Measurements from ENCODE around the gene CCDC3. TPM values are rescaled to one million over a fixed set of nuclear protein-coding genes. Genes with fewer than 3 reads are reported as not detected.

The CCDC3 gene
- total and polyA plus RNA-seq, 3 donors from 2014 or later, result 30.6 to 35.5 (median 33.3) TPM

GRCh38 chr10:12928571-12928970 lies 72.9 kb downstream of the CCDC3 start:
- TF ChIP-seq POLR2A (IDR thresholded peaks at IDR 0.05), result no peak
- TF ChIP-seq, protein P1, sequence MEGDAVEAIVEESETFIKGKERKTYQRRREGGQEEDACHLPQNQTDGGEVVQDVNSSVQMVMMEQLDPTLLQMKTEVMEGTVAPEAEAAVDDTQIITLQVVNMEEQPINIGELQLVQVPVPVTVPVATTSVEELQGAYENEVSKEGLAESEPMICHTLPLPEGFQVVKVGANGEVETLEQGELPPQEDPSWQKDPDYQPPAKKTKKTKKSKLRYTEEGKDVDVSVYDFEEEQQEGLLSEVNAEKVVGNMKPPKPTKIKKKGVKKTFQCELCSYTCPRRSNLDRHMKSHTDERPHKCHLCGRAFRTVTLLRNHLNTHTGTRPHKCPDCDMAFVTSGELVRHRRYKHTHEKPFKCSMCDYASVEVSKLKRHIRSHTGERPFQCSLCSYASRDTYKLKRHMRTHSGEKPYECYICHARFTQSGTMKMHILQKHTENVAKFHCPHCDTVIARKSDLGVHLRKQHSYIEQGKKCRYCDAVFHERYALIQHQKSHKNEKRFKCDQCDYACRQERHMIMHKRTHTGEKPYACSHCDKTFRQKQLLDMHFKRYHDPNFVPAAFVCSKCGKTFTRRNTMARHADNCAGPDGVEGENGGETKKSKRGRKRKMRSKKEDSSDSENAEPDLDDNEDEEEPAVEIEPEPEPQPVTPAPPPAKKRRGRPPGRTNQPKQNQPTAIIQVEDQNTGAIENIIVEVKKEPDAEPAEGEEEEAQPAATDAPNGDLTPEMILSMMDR (IDR thresholded peaks at IDR 0.05), result no peak
- intact Hi-C loops (cut with DNase I; ENCODE audit: low total_unique reads), result no loop called here
- no peak for DNase-seq
- Histone ChIP-seq H3K36me3 (ENCODE audit: low read depth, missing control alignments) (no peaks in the 10 kb centered on the region), H3K9me3 (no peaks in the 10 kb centered on the region), H3K4me3 (no peak overlapping the region), H3K27me3 (no peaks in the 10 kb centered on the region), H3K4me1 (no peaks in the 10 kb centered on the region), H3K27ac (no peak overlapping the region)
- WGBS, 2 donors, result 89 to 93% methylated on average over 6 of the region's 6 CpGs

GRCh38 chr10:12927896-12928295 lies 73.6 kb downstream of the CCDC3 start:
- H3K4me1 ChIP-seq, result no peaks in the 10 kb centered on the region
- no peak for TF ChIP-seq POLR2A (IDR thresholded peaks at IDR 0.05)
- TF ChIP-seq, protein P1 (IDR thresholded peaks at IDR 0.05), result no peak
- no peak overlapping the region for H3K4me3 ChIP-seq
- intact Hi-C loops (cut with DNase I; ENCODE audit: low total_unique reads), result no loop called here
- H3K36me3 ChIP-seq (ENCODE audit: low read depth, missing control alignments), result no peaks in the 10 kb centered on the region
- no peak for DNase-seq
- H3K9me3 ChIP-seq, result no peaks in the 10 kb centered on the region
- H3K27me3 ChIP-seq, result no peaks in the 10 kb centered on the region
- WGBS, 2 donors, result 77 to 88% methylated on average over 1 of the region's 1 CpG
- no peak overlapping the region for H3K27ac ChIP-seq

- no peak for DNase-seq
Measured at GRCh38 chr10:12925845-12926244, 75.7 kb downstream of the CCDC3 start.

GRCh38 chr10:12924911-12925310 lies 76.6 kb downstream of the CCDC3 start:
- Histone ChIP-seq H3K27me3 (no peaks in the 10 kb centered on the region), H3K4me1 (peaks cover 4% of the 10 kb centered on the region), H3K27ac (no peak overlapping the region), H3K36me3 (ENCODE audit: low read depth, missing control alignments) (no peaks in the 10 kb centered on the region), H3K9me3 (no peaks in the 10 kb centered on the region), H3K4me3 (no peak overlapping the region)
- WGBS, 2 donors, result 87 to 99% methylated on average over 5 of the region's 5 CpGs
- no peak for TF ChIP-seq POLR2A (IDR thresholded peaks at IDR 0.05)
- no peak for DNase-seq
- intact Hi-C loops (cut with DNase I; ENCODE audit: low total_unique reads), result no loop called here

More at GRCh38 chr10:12925845-12926244, 75.7 kb downstream of the CCDC3 start:
- WGBS, 2 donors, result 88 to 95% methylated on average over 1 of the region's 1 CpG
- Histone ChIP-seq H3K36me3 (ENCODE audit: low read depth, missing control alignments) (no peaks in the 10 kb centered on the region), H3K27me3 (no peaks in the 10 kb centered on the region), H3K4me3 (no peak overlapping the region), H3K4me1 (peaks cover 4% of the 10 kb centered on the region), H3K27ac (no peak overlapping the region), H3K9me3 (no peaks in the 10 kb centered on the region)
- TF ChIP-seq, protein P1 (IDR thresholded peaks at IDR 0.05), result no peak
- no peak for TF ChIP-seq POLR2A (IDR thresholded peaks at IDR 0.05)
- intact Hi-C loops (cut with DNase I; ENCODE audit: low total_unique reads), result no loop called here

DNA sequence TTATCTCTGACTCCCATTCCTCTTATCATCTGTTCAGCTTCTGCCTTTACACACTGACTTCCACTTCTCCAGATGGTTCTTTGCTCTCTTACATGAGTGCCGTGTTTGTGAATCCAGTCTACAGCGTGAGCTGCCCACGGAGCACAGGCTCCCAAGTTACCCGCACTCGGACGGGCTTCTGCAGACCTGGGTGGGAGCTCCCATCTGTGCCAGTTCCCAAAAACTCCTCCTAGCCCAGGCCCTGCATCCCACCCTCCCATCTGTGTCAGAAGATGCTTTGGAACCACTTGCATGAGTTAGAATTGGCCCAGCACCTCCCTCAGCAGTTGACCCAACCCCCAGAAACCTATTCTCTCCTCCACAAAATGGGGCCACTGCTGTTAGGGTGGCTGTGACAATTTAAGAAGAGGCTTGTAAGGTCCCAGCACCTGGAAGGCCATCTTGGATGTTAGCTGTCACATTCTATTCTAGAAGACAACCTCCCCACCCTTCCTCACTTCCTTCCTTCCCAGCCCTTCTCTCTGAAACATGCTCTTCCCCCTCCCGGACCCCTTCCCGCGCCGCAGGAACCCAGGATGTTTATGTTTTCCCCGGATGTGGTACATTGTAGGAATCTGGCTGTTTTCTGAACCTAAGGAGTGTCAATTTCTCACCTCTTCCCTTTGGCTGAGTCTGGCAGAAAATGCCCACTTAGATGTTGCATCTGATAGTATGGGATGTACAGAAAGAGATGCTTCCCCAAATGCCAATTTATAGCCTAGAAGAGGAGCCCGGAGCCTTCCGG lies 79.2 kb downstream of the CCDC3 start:
- Histone ChIP-seq H3K4me1 (peaks cover 4% of the 10 kb centered on the region), H3K36me3 (ENCODE audit: low read depth, missing control alignments) (no peaks in the 10 kb centered on the region), H3K4me3 (no peak overlapping the region), H3K9me3 (no peaks in the 10 kb centered on the region), H3K27ac (no peak overlapping the region), H3K27me3 (no peaks in the 10 kb centered on the region)
- TF ChIP-seq, protein P1 (IDR thresholded peaks at IDR 0.05), result no peak
- no peak for TF ChIP-seq POLR2A (IDR thresholded peaks at IDR 0.05)
- WGBS, 2 donors, result 86 to 92% methylated on average over 13 of the region's 13 CpGs
- intact Hi-C loops (cut with DNase I; ENCODE audit: low total_unique reads), result no loop called here
- no peak for DNase-seq
